Breast epithelium (tissue), 4 donors: ENCODE measurements around the gene UBE2Q2. TPM values are rescaled to one million over a fixed set of nuclear protein-coding genes. Genes with fewer than 3 reads are reported as not detected.

Experiments
- DNase-seq, 2 donors: peaks; one replicate each; pipeline ENCODE4 v3.0.0-alpha.2; 2019; ENCODE audit warnings: low spot score in 2 of 2
- H3K27ac ChIP-seq, 2 donors: fragments of 200-600 bp; sonication (generic) in 1 of 2; one replicate each; pipeline ENCODE4 v1.5.1; 2016 to 2019; ENCODE audit warnings: mild to moderate bottlenecking in 1 of 2
- H3K27me3 ChIP-seq, 2 donors: fragments of 200-600 bp; sonication (generic) in 1 of 2; one replicate each; pipeline versions ENCODE4 v1.5.1 to v1.6.0; 2017 to 2019; ENCODE audit warnings: control low read depth in 1 of 2, mild to moderate bottlenecking in 1 of 2
- H3K36me3 ChIP-seq: fragments of 200-600 bp; one replicate; pipeline ENCODE4 v1.5.1; 2019
- H3K4me1 ChIP-seq, 2 donors: fragments of 200-600 bp; sonication (generic); one replicate each; pipeline ENCODE4 v1.5.1; 2016 to 2019; ENCODE audit warnings: control low read depth in 1 of 2
- H3K4me3 ChIP-seq, 3 donors: fragments of 200-600 bp; sonication (generic); 1 replicate in 2 of 3; 2 replicates in 1 of 3; pipeline ENCODE4 v1.5.1; 2016 to 2019; ENCODE audit warnings: mild to moderate bottlenecking in 3 of 3, moderate library complexity in 2 of 3
- H3K9me3 ChIP-seq, 2 donors: fragments of 200-600 bp; sonication (generic) in 1 of 2; one replicate each; pipeline ENCODE4 v1.5.1; 2016 to 2019; ENCODE audit warnings: control low read depth in 1 of 2
- CTCF ChIP-seq, 3 donors: fragments of 450-650 bp; IDR thresholded peaks; one replicate each; pipeline ENCODE4 v1.5.1; 2016 to 2017; ENCODE audit warnings: antibody characterized with exemption in 3 of 3, mild to moderate bottlenecking in 3 of 3, moderate library complexity in 3 of 3
- POLR2A ChIP-seq: fragments of 450-650 bp; IDR thresholded peaks from one replicate; pipeline ENCODE4 v1.6.1; 2016; ENCODE audit warnings: antibody characterized with exemption, mild to moderate bottlenecking, moderate library complexity
- POLR2AphosphoS5 ChIP-seq, 3 donors: sonication (generic); formaldehyde crosslinking; IDR thresholded peaks; one replicate each; pipeline ENCODE4 v1.6.1; 2017; ENCODE audit warnings: antibody characterized with exemption in 3 of 3
- intact Hi-C: fragments of 100-400 bp; cut with DNase I; formaldehyde crosslinking; loops from one replicate; pipeline ENCODE4 v1.15.1; 2023; ENCODE audit warnings: low total_unique reads
- total RNA-seq, 3 donors: library from RNA; depleted of rRNA; stranded (reverse); fragments of >200 nt; gene quantifications; one replicate each; pipeline ENCODE4 v1.1.0, GENCODE V29; 2016

The UBE2Q2 gene
- total RNA-seq, 3 donors from 2014 or later: 45.9 to 56.5 (median 48.8) TPM

DNA sequence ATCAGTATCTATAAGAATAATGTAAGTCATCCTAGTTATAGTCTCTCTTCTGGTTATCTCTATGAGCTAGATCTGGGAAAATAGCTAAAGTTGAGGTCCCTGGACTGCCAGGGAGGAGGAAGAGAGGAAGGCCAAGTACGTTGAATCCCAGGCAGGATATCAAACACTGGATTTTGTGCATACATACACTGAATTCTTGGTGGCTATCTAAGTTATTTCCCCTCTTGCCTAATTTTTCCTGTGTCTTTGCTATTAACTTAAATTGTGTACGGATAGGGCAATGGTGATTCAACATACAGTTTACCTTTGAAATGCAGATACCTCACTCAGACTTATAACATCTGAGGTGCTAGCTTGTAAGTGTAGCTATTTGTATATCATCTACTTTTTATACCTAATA, 87.6 kb downstream of the UBE2Q2 start:
- intact Hi-C loops: no loop called here

GRCh38 chr15:75942464-75942863, 99.2 kb downstream of the UBE2Q2 start:
- Histone ChIP-seq H3K27ac (no peak overlapping the region), H3K4me3 (no peak overlapping the region), H3K9me3 (no peaks in the 10 kb centered on the region), H3K4me1 (no peaks in the 10 kb centered on the region), H3K36me3 (no peaks in the 10 kb centered on the region), H3K27me3 (no peaks in the 10 kb centered on the region)
- intact Hi-C loops: no loop called here
- DNase-seq: no peak
- TF ChIP-seq POLR2A: no peak
- no peak for TF ChIP-seq CTCF (IDR thresholded peaks at IDR 0.05)
- TF ChIP-seq POLR2AphosphoS5 (IDR thresholded peaks at IDR 0.05): no peak

More for the DNA sequence above, 87.6 kb downstream of the UBE2Q2 start:
- no peak for DNase-seq
- Histone ChIP-seq H3K27me3 (no peaks in the 10 kb centered on the region), H3K27ac (no peak overlapping the region), H3K4me1 (no peaks in the 10 kb centered on the region), H3K4me3 (no peak overlapping the region), H3K36me3 (peaks cover 11% of the 10 kb centered on the region), H3K9me3 (no peaks in the 10 kb centered on the region)
- TF ChIP-seq POLR2AphosphoS5 (IDR thresholded peaks at IDR 0.05): no peak
- TF ChIP-seq POLR2A: no peak
- TF ChIP-seq CTCF (IDR thresholded peaks at IDR 0.05): no peak

GRCh38 chr15:75943246-75943645, 100.0 kb downstream of the UBE2Q2 start:
- DNase-seq: no peak
- H3K36me3 ChIP-seq: no peaks in the 10 kb centered on the region
- H3K4me3 ChIP-seq: no peak overlapping the region
- intact Hi-C loops: no loop called here
- no peaks in the 10 kb centered on the region for H3K27me3 ChIP-seq
- no peaks in the 10 kb centered on the region for H3K4me1 ChIP-seq
- H3K27ac ChIP-seq: no peak overlapping the region
- no peaks in the 10 kb centered on the region for H3K9me3 ChIP-seq
- TF ChIP-seq POLR2AphosphoS5 (IDR thresholded peaks at IDR 0.05): no peak
- TF ChIP-seq POLR2A: no peak
- TF ChIP-seq CTCF (IDR thresholded peaks at IDR 0.05): no peak

DNA sequence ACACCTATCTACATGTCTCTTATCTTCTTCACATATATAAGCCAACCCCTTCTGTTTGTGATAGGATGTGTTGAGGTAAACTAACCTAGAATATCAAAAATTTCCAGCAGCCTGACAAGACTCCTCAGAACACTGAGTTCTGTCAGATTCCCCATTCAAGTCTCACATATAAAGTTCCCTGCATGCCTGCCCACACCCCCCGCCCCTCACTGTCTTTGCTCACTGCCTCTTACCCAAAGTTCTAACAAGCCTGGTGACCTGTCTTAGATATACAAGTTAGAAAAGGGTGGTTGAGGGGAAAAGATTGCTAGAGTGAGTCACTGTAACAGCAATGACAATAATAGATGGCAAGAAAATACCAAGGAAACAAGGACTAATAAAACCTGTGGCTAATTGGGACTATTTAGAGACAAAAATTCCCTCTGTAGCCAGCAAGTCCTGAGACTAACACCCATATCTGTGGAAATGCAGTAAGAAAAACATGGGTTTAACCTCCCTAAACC, 100.5 kb downstream of the UBE2Q2 start:
- H3K27ac ChIP-seq: no peak overlapping the region

GRCh38 chr15:75945953-75946352, 102.7 kb downstream of the UBE2Q2 start:
- Histone ChIP-seq H3K27me3 (no peaks in the 10 kb centered on the region), H3K4me1 (no peaks in the 10 kb centered on the region), H3K36me3 (no peaks in the 10 kb centered on the region), H3K4me3 (no peak overlapping the region), H3K9me3 (no peaks in the 10 kb centered on the region), H3K27ac (no peak overlapping the region)
- intact Hi-C loops: no loop called here
- no peak for DNase-seq
- TF ChIP-seq CTCF (IDR thresholded peaks at IDR 0.05): no peak
- no peak for TF ChIP-seq POLR2AphosphoS5 (IDR thresholded peaks at IDR 0.05)
- no peak for TF ChIP-seq POLR2A

More for the DNA sequence above, 100.5 kb downstream of the UBE2Q2 start:
- intact Hi-C loops: no loop called here
- Histone ChIP-seq H3K36me3 (no peaks in the 10 kb centered on the region), H3K27me3 (no peaks in the 10 kb centered on the region), H3K4me3 (no peak overlapping the region), H3K9me3 (no peaks in the 10 kb centered on the region), H3K4me1 (no peaks in the 10 kb centered on the region)
- TF ChIP-seq POLR2A: no peak
- TF ChIP-seq CTCF (IDR thresholded peaks at IDR 0.05): no peak
- TF ChIP-seq POLR2AphosphoS5 (IDR thresholded peaks at IDR 0.05): no peak
- DNase-seq: no peak
